SU-DHL-6 (cell line): ENCODE measurements around the gene ATG3.
A peak's percentile ranks its signal among the peaks of the same experiment; 100 is the strongest.

Experiments used
- H2AFZ ChIP-seq: fragments of 200-600 bp; sonication (generic); 2 replicates; pipeline ENCODE4 v1.6.1; 2014; ENCODE audit warnings: low read depth, mild to moderate bottlenecking, moderate library complexity, mixed read lengths, antibody characterized with exemption, low read length; ENCODE audit not compliant: severe bottlenecking
- H3F3A ChIP-seq: fragments of 200-600 bp; shearing (Covaris generic); 2 replicates; pipeline ENCODE4 v1.6.0; 2016; ENCODE audit warnings: antibody characterized with exemption, mild to moderate bottlenecking; ENCODE audit not compliant: insufficient read depth
- H3K27ac ChIP-seq: fragments of 200-600 bp; sonication (generic); 2 replicates; pipeline ENCODE4 v1.5.1; 2016; ENCODE audit warnings: low read depth, mild to moderate bottlenecking, low read length, moderate library complexity, mixed read lengths
- H3K27me3 ChIP-seq: fragments of 200-600 bp; sonication (generic), shearing (Covaris generic); 2 replicates; pipeline ENCODE4 v1.6.0; 2014; ENCODE audit warnings: mild to moderate bottlenecking, low read length
- H3K36me3 ChIP-seq: fragments of 200-600 bp; sonication (generic); 2 replicates; pipeline ENCODE4 v1.6.1; 2014; ENCODE audit warnings: mild to moderate bottlenecking, low read length, mixed read lengths
- H3K4me2 ChIP-seq: fragments of 300-600, 200-600 bp; shearing (Covaris generic), sonication (generic); 2 replicates; pipeline ENCODE4 v1.6.0; 2014; ENCODE audit warnings: low read length, low read depth, mild to moderate bottlenecking; ENCODE audit not compliant: poor library complexity, severe bottlenecking
- H3K4me3 ChIP-seq: fragments of 200-600 bp; sonication (generic); 2 replicates; pipeline ENCODE4 v1.5.1; 2014; ENCODE audit warnings: antibody characterized with exemption, low read length, mild to moderate bottlenecking, mixed read lengths; ENCODE audit not compliant: insufficient read depth, poor library complexity, severe bottlenecking
- H3K79me2 ChIP-seq: fragments of 200-600 bp; sonication (generic); 2 replicates; pipeline ENCODE4 v1.6.1; 2014; ENCODE audit warnings: mild to moderate bottlenecking, low read length, moderate library complexity; ENCODE audit not compliant: insufficient read depth
- H3K9ac ChIP-seq: fragments of 200-600 bp; sonication (generic); 2 replicates; pipeline ENCODE4 v1.7.0; 2014; ENCODE audit warnings: mild to moderate bottlenecking, low read length
- H3K9me2 ChIP-seq: fragments of 200-600 bp; sonication (generic); replicated peaks from 2 replicates; pipeline ENCODE4 v1.6.1; 2014; ENCODE audit warnings: low read length; ENCODE audit not compliant: insufficient read depth
- H3K9me3 ChIP-seq: fragments of 200-600 bp; sonication (generic); 2 replicates; pipeline ENCODE4 v1.6.1; 2014; ENCODE audit warnings: low read length, mixed read lengths; ENCODE audit not compliant: insufficient read depth
- H4K20me1 ChIP-seq: fragments of 200-600 bp; sonication (generic); 2 replicates; pipeline ENCODE4 v1.6.1; 2014; ENCODE audit warnings: low read depth, mild to moderate bottlenecking, antibody characterized with exemption, low read length, moderate library complexity, mixed read lengths
- CTCF ChIP-seq: fragments of 200-600 bp; sonication (generic); IDR thresholded peaks from one replicate; pipeline ENCODE4 v1.5.1; 2017; ENCODE audit warnings: antibody characterized with exemption, mild to moderate bottlenecking, low read length, moderate library complexity; ENCODE audit not compliant: insufficient read depth, poor library complexity, severe bottlenecking
- EZH2phosphoT487 ChIP-seq: fragments of 200-600 bp; sonication (generic), shearing (Covaris generic); conservative IDR thresholded peaks from 2 replicates; pipeline ENCODE4 v1.6.1; 2018; ENCODE audit warnings: mild to moderate bottlenecking, antibody characterized with exemption, low read length, moderate library complexity, mixed read lengths

The ATG3 gene

GRCh38 chr3:112560307-112560706, 1.5 kb downstream of the ATG3 start:
- H4K20me1 ChIP-seq: peaks cover 8% of the 10 kb centered on the region; the same call in 1 of the 2 replicates
- H3K4me2 ChIP-seq: peak overlapping the region; percentile 98
- no peaks in the 10 kb centered on the region; the same call in 1 of the 2 replicates for H3F3A ChIP-seq
- H3K27ac ChIP-seq: peak overlapping the region; percentile 87; the same call in 1 of the 2 replicates
- H2AFZ ChIP-seq: no peak overlapping the region
- TF ChIP-seq CTCF (no peak), EZH2phosphoT487 (no peak)
- H3K9me2 ChIP-seq: no peaks in the 10 kb centered on the region
- peaks cover 20% of the 10 kb centered on the region for H3K36me3 ChIP-seq
- peak overlapping the region; percentile 78 for H3K9ac ChIP-seq
- peaks cover 75% of the 10 kb centered on the region for H3K79me2 ChIP-seq
- peak overlapping the region; percentile 99 for H3K4me3 ChIP-seq
- H3K9me3 ChIP-seq: no peaks in the 10 kb centered on the region
- no peaks in the 10 kb centered on the region for H3K27me3 ChIP-seq

- Histone ChIP-seq H3K27me3 (no peaks in the 10 kb centered on the region), H3K4me2 (peak overlapping the region; percentile 21), H3K9ac (no peak overlapping the region), H3K27ac (no peak overlapping the region), H2AFZ (no peak overlapping the region), H3K4me3 (no peak overlapping the region), H3K36me3 (peaks cover 32% of the 10 kb centered on the region), H3K79me2 (peaks cover 86% of the 10 kb centered on the region), H3F3A (peaks cover 3% of the 10 kb centered on the region; the same call in 1 of the 2 replicates), H4K20me1 (peaks cover 11% of the 10 kb centered on the region; the same call in 1 of the 2 replicates), H3K9me2 (no peaks in the 10 kb centered on the region), H3K9me3 (no peaks in the 10 kb centered on the region)
- TF ChIP-seq CTCF (no peak), EZH2phosphoT487 (no peak)
These were observed 3.8 kb downstream of the ATG3 start for GRCh38 chr3:112557976-112558375.

- H4K20me1 ChIP-seq: peaks cover 11% of the 10 kb centered on the region; the same call in 1 of the 2 replicates
- peak overlapping the region; percentile 21 for H3K4me2 ChIP-seq
- peaks cover 35% of the 10 kb centered on the region for H3K36me3 ChIP-seq
- H3K79me2 ChIP-seq: peaks cover 95% of the 10 kb centered on the region
- H3K9me2 ChIP-seq: no peaks in the 10 kb centered on the region
- peaks cover 3% of the 10 kb centered on the region; the same call in 1 of the 2 replicates for H3F3A ChIP-seq
- H2AFZ ChIP-seq: no peak overlapping the region
- no peaks in the 10 kb centered on the region for H3K27me3 ChIP-seq
- TF ChIP-seq CTCF (no peak), EZH2phosphoT487 (no peak)
- no peak overlapping the region for H3K27ac ChIP-seq
- no peak overlapping the region for H3K4me3 ChIP-seq
- H3K9me3 ChIP-seq: no peaks in the 10 kb centered on the region
- H3K9ac ChIP-seq: no peak overlapping the region
These were observed 6.1 kb downstream of the ATG3 start for GRCh38 chr3:112555535-112556170.
